GM12878 (cell line): ENCODE measurements around the gene RHBDD1. TPM values are rescaled to one million over a fixed set of nuclear protein-coding genes. Genes with fewer than 3 reads are reported as not detected.

Experiments used
- ATAC-seq: fragments of 200-7000 bp; cut with Tn5 transposase; 3 replicates; pipeline ENCODE4 v1.9.1; 2020; ENCODE audit warnings: mild to moderate bottlenecking, moderate library complexity
- BruUV-seq: library from RNA; stranded (reverse); fragments of 400-500 nt; replicated peaks from 2 replicates; lab custom pipeline; 2021; lab: Mats Ljungman, UMichigan
- CTCF ChIA-PET: fragments of 300-600 bp; sonication (Branson Sonifier 250); formaldehyde crosslinking; extraction: SDS; loops from one replicate; lab custom pipeline; 2021; ENCODE audit warnings: inconsistent platforms; lab: Yijun Ruan, JAX
- POLR2A ChIA-PET: fragments of 350-600 bp; formaldehyde crosslinking; extraction: SDS; loops from one replicate; lab custom pipeline; 2021; ENCODE audit warnings: inconsistent platforms; lab: Charles Lee
- RAD21 ChIA-PET: fragments of 300-600 bp; sonication (Branson Sonifier 250); formaldehyde crosslinking; loops from one replicate; lab custom pipeline; 2023; ENCODE audit warnings: antibody characterized with exemption; ENCODE audit not compliant: unreplicated experiment; lab: Charles Lee
- SMC1A ChIA-PET: fragments of 300-600 bp; sonication (Branson Sonifier 250); formaldehyde crosslinking; loops from one replicate; lab custom pipeline; 2023; ENCODE audit not compliant: unreplicated experiment, uncharacterized antibody; lab: Charles Lee
- DNase-seq: peaks from one replicate; pipeline ENCODE4 v3.0.0-alpha.2; 2011; ENCODE audit warnings: low read depth, low spot score
- FAIRE-seq: peaks from 3 replicates; lab custom pipeline; 2011; peaks lifted over from hg19 to GRCh38; lab: Jason Lieb, UNC
- H2AFZ ChIP-seq: 2 replicates; pipeline ENCODE4 v1.6.0; 2011; ENCODE audit warnings: low read depth, low read length, control low read depth; ENCODE audit not compliant: control insufficient read depth
- H3K27ac ChIP-seq: 2 replicates; pipeline ENCODE4 v1.5.1; 2011; ENCODE audit warnings: control low read depth; ENCODE audit not compliant: control insufficient read depth, insufficient read depth
- H3K27me3 ChIP-seq, 2 experiments: replicated peaks in 1 of 2; 2 replicates each; pipeline versions ENCODE4 v1.6.0 to v1.6.1; 2011; ENCODE audit warnings: low read length in 1 of 2; ENCODE audit not compliant: control insufficient read depth in 2 of 2, insufficient read depth in 2 of 2
- H3K36me3 ChIP-seq, 2 experiments: 2 replicates each; pipeline ENCODE4 v1.5.1; 2011; ENCODE audit warnings: low read length in 1 of 2; ENCODE audit not compliant: control insufficient read depth in 2 of 2, insufficient read depth in 2 of 2
- H3K4me1 ChIP-seq: 2 replicates; pipeline ENCODE4 v1.6.1; 2011; ENCODE audit warnings: mild to moderate bottlenecking, low read length, moderate library complexity, mixed read lengths; ENCODE audit not compliant: control insufficient read depth, insufficient read depth
- H3K4me2 ChIP-seq: 2 replicates; pipeline ENCODE4 v1.6.0; 2011; ENCODE audit warnings: control low read depth; ENCODE audit not compliant: control insufficient read depth, insufficient read depth
- H3K4me3 ChIP-seq: fragments of 200-600 bp; sonication (generic); 2 replicates; pipeline ENCODE4 v1.5.1; 2016
- H3K79me2 ChIP-seq: 2 replicates; pipeline ENCODE4 v1.6.0; 2011; ENCODE audit warnings: low read length; ENCODE audit not compliant: control insufficient read depth, insufficient read depth
- H3K9ac ChIP-seq: 2 replicates; pipeline ENCODE4 v1.8.0; 2011; ENCODE audit warnings: low read length, control low read depth, mixed read lengths; ENCODE audit not compliant: control insufficient read depth, insufficient read depth
- H3K9me3 ChIP-seq: replicated peaks from 3 replicates; pipeline ENCODE4 v1.5.1; 2011; ENCODE audit warnings: mild to moderate bottlenecking, low read length; ENCODE audit not compliant: control insufficient read depth, insufficient read depth
- H4K20me1 ChIP-seq: 2 replicates; pipeline ENCODE4 v1.6.0; 2011; ENCODE audit not compliant: control insufficient read depth, insufficient read depth
- CHD1 ChIP-seq: IDR thresholded peaks from 2 replicates; pipeline ENCODE4 v1.6.1; 2012; ENCODE audit warnings: low read depth, low read length, improper control_type of control experiment
- KLF5 ChIP-seq: fragments of 450-650 bp; IDR thresholded peaks from 2 replicates; pipeline ENCODE4 v1.6.1; 2014; ENCODE audit warnings: mild to moderate bottlenecking; ENCODE audit not compliant: partially characterized antibody
- MAX ChIP-seq: IDR thresholded peaks from 2 replicates; pipeline ENCODE4 v1.6.1; 2012; ENCODE audit warnings: low read depth, low read length, improper control_type of control experiment
- MXI1 ChIP-seq: fragments of 150-350 bp; IDR thresholded peaks from 2 replicates; pipeline ENCODE4 v1.6.1; 2011; ENCODE audit warnings: low read depth, mild to moderate bottlenecking, inconsistent platforms, low read length, improper control_type of control experiment
- PAX8 ChIP-seq: fragments of 450-650 bp; IDR thresholded peaks from 2 replicates; pipeline ENCODE4 v1.6.1; 2017; ENCODE audit warnings: mild to moderate bottlenecking, moderate library complexity
- RCOR1 ChIP-seq: conservative IDR thresholded peaks from 2 replicates; pipeline ENCODE4 v1.6.1; 2012; ENCODE audit warnings: low read depth, low read length, improper control_type of control experiment
- RELA ChIP-seq: fragments of 450-650 bp; IDR thresholded peaks from 2 replicates; pipeline ENCODE4 v1.8.0; 2014; ENCODE audit warnings: borderline replicate concordance; ENCODE audit not compliant: partially characterized antibody
- RUNX3 ChIP-seq: IDR thresholded peaks from 2 replicates; pipeline ENCODE4 v1.6.1; 2012; ENCODE audit warnings: low read length, inconsistent platforms
- SMARCA5 ChIP-seq: fragments of 450-650 bp; IDR thresholded peaks from 2 replicates; pipeline ENCODE4 v1.6.1; 2017; ENCODE audit warnings: mild to moderate bottlenecking
- YY1 ChIP-seq: IDR thresholded peaks from 2 replicates; pipeline ENCODE4 v1.6.1; 2011; ENCODE audit warnings: low read depth, mild to moderate bottlenecking, low read length
- ZBTB33 ChIP-seq: fragments of 450-650 bp; IDR thresholded peaks from 2 replicates; pipeline ENCODE4 v1.6.1; 2017; ENCODE audit warnings: mild to moderate bottlenecking
- ZBTB4 ChIP-seq: fragments of 450-650 bp; formaldehyde crosslinking; IDR thresholded peaks from 2 replicates; pipeline ENCODE4 v1.4.0; 2022; ENCODE audit warnings: mild to moderate bottlenecking, moderate library complexity
- ZNF274 ChIP-seq: IDR thresholded peaks from one replicate; pipeline ENCODE4 v1.8.0; 2011; ENCODE audit not compliant: insufficient read length, insufficient read depth
- WGBS: methylation state at CpG from one replicate; pipeline ENCODE4 v1.1.6; 2016; ENCODE audit warnings: low lambda C conversion rate; ENCODE audit not compliant: insufficient replicate concordance, insufficient coverage; ENCODE audit errors: missing lambda C conversion rate; 5-methylcytosine and 5-hydroxymethylcytosine counted together
- in situ Hi-C: fragments of 300-500 bp; cut with MboI; formaldehyde crosslinking; loops from 9 replicates; pipeline ENCODE4 v1.14.3; 2018; ENCODE audit warnings: mixed read lengths
- intact Hi-C: fragments of 100-400 bp; cut with micrococcal nuclease; formaldehyde crosslinking; loops from one replicate; pipeline ENCODE4 v1.14.2; 2022; ENCODE audit not compliant: unreplicated experiment
- polyA plus RNA-seq, 11 experiments: library from polyadenylated mRNA; depleted of rRNA in 4 of 11; unstranded in 6 of 11; stranded (reverse) in 5 of 11; fragments of >200 nt; fragmentation: Nextera tagmentation in 4 of 11; fragmentation: Illumina TruSeq in 1 of 11; extraction: Ambion mirVana in 4 of 11; extraction: Trizol in 1 of 11; gene quantifications; 1 replicate in 1 of 11; 2 replicates in 10 of 11; pipeline versions ENCODE4 v1.2.1 to v1.2.3, GENCODE V29; 2011 to 2016; ENCODE audit warnings: inconsistent platforms in 2 of 11, missing spikeins in 2 of 11, low read depth in 1 of 11
- total RNA-seq, 4 experiments: library from RNA; depleted of rRNA in 3 of 4; stranded (reverse); fragments of >200 nt in 3 of 4; fragmentation: Illumina TruSeq in 1 of 4; extraction: Trizol in 1 of 4; gene quantifications; 2 replicates each; pipeline versions ENCODE4 v1.2.1 to v1.2.3, GENCODE V29; 2013 to 2021

Gene RHBDD1
- total and polyA plus RNA-seq, 10 of the 15 experiments (the other 5 are each of a cell fraction or from before 2014, with no cell fraction given) = 7.1 to 36.4 (median 14.7) TPM

- TF ChIP-seq MXI1 (no peak), RUNX3 (no peak), MAX (no peak), KLF5 (no peak)
These were observed 53.1 kb downstream of the RHBDD1 start (continued) for GRCh38 chr2:226888971-226889370.

GRCh38 chr2:226890286-226890685 is 54.4 kb downstream of the RHBDD1 start:
- Histone ChIP-seq H3K27me3 (no peaks in the 10 kb centered on the region), H3K9me3 (no peaks in the 10 kb centered on the region), H3K9ac (no peak overlapping the region), H3K4me2 (no peak overlapping the region), H3K79me2 (no peaks in the 10 kb centered on the region), H3K27ac (no peak overlapping the region), H3K4me1 (no peaks in the 10 kb centered on the region), H3K36me3 (no peaks in the 10 kb centered on the region; a peak in 1 of 4 replicates), H2AFZ (no peak overlapping the region), H3K4me3 (no peak overlapping the region)
- in situ Hi-C loops (no loop called here), intact Hi-C loops (no loop called here)
- ChIA-PET RAD21 (interaction anchor here (1.0 kb wide), 1 partner anchor 51 kb away, joined by 3 read pairs; no protein-coding TSS in a partner anchor), CTCF (no interaction called here), POLR2A (no interaction called here), SMC1A (interaction anchor here (1.3 to 1.9 kb wide), 2 partner anchors 14 to 23 kb away, joined by 4 to 5 read pairs; no protein-coding TSS in a partner anchor)
- 65% methylated on average over 1 of the region's 1 CpG for WGBS
- ATAC-seq = no peak
- FAIRE-seq = no peak
- no TSS peak for BruUV-seq
- no peak for DNase-seq
- TF ChIP-seq RCOR1 (no peak), SMARCA5 (no peak), YY1 (no peak), ZBTB33 (no peak), RELA (no peak), ZBTB4 (CRISPR knock-in tag) (no peak), CHD1 (no peak), ZNF274 (no peak), PAX8 (no peak)
- TF ChIP-seq, all 136 proteins: peak for 0
- H4K20me1 ChIP-seq = no peaks in the 10 kb centered on the region
